Endothelial cell (in vitro differentiated cells): ENCODE measurements around the gene ADM. TPM values are rescaled to one million over a fixed set of nuclear protein-coding genes. Genes with fewer than 3 reads are reported as not detected.

Experiments
- DNase-seq: peaks from one replicate; pipeline ENCODE4 v3.0.0; 2021; ENCODE audit warnings: low spot score
- H3K27ac Mint-ChIP-seq: one replicate; pipeline ENCODE4 v1.8.0; 2021; ENCODE audit warnings: mixed read lengths, inconsistent platforms; ENCODE audit not compliant: unreplicated experiment
- H3K27me3 Mint-ChIP-seq: one replicate; pipeline ENCODE4 v1.8.0; 2021; ENCODE audit warnings: mild to moderate bottlenecking, moderate library complexity, mixed read lengths, inconsistent platforms; ENCODE audit not compliant: unreplicated experiment
- H3K36me3 Mint-ChIP-seq: one replicate; pipeline ENCODE4 v1.8.0; 2021; ENCODE audit warnings: mild to moderate bottlenecking, low read depth, mixed read lengths, inconsistent platforms; ENCODE audit not compliant: unreplicated experiment
- H3K4me1 Mint-ChIP-seq: one replicate; pipeline ENCODE4 v1.8.0; 2021; ENCODE audit warnings: mild to moderate bottlenecking, mixed read lengths, inconsistent platforms; ENCODE audit not compliant: unreplicated experiment
- H3K4me3 Mint-ChIP-seq: one replicate; pipeline ENCODE4 v1.8.0; 2021; ENCODE audit warnings: mild to moderate bottlenecking, mixed read lengths, inconsistent platforms; ENCODE audit not compliant: unreplicated experiment
- H3K9me3 Mint-ChIP-seq: one replicate; pipeline ENCODE4 v1.8.0; 2021; ENCODE audit warnings: mixed read lengths, inconsistent platforms; ENCODE audit not compliant: unreplicated experiment
- total RNA-seq: library from RNA; stranded (reverse); fragmentation: NEBNext Ultra II Directional; extraction: Animal tissue kit (Norgen Biotek cat#: 25700); gene quantifications from one replicate; pipeline ENCODE4 v1.2.1, GENCODE V29; 2021; ENCODE audit not compliant: unreplicated experiment
- TF ChIP-seq, protein P1 (sequence below): fragments of 200-600 bp; sonication (generic); IDR thresholded peaks from one replicate; pipeline ENCODE4 v1.5.0; 2021; ENCODE audit warnings: antibody characterized with exemption; ENCODE audit not compliant: unreplicated experiment

Gene ADM
- total RNA-seq, 1 donor from 2014 or later: 78.3 TPM

DNA sequence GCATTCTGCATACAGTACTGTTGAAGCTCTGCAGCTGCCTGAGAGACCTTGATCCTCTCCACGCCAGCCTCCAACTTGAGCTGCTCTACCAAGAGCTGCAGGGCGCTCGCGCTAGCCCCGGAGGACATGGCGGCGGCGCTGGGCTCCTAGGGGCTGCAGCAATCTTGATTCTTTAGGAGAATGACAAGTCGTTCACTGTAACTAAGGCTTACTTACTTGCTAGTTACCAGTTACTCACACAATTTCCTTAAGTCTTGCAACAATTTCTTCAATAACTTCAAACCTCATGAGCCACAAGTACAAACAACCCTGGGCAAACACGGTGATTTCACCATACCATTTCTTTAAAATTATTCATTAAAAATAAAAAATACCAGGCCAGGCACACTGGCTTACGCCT is 32.7 kb upstream of the ADM start:
- no peak for DNase-seq

DNA sequence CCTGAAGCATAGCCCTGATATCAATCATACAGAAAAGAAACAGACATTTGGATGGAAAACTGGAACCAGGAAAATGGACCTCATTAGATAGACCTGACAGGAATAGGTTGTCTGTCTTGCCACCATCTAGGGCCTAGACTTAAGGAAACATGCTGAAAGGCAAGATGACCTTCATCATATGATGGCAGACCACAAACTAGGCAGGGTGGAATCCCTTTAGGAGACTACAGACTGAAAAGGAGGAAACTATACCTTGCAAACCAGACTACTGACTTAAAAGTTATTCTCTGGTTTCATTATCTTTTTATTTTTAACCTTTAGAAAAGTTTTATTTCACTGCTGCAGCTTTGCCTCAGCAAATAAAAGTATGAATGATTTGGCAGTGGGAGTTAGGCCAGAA is 31.1 kb upstream of the ADM start:
- TF ChIP-seq, protein P1, sequence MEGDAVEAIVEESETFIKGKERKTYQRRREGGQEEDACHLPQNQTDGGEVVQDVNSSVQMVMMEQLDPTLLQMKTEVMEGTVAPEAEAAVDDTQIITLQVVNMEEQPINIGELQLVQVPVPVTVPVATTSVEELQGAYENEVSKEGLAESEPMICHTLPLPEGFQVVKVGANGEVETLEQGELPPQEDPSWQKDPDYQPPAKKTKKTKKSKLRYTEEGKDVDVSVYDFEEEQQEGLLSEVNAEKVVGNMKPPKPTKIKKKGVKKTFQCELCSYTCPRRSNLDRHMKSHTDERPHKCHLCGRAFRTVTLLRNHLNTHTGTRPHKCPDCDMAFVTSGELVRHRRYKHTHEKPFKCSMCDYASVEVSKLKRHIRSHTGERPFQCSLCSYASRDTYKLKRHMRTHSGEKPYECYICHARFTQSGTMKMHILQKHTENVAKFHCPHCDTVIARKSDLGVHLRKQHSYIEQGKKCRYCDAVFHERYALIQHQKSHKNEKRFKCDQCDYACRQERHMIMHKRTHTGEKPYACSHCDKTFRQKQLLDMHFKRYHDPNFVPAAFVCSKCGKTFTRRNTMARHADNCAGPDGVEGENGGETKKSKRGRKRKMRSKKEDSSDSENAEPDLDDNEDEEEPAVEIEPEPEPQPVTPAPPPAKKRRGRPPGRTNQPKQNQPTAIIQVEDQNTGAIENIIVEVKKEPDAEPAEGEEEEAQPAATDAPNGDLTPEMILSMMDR: no peak
- Mint-ChIP-seq H3K4me3 (no peak overlapping the region), H3K4me1 (no peaks in the 10 kb centered on the region), H3K27me3 (no peaks in the 10 kb centered on the region), H3K27ac (no peak overlapping the region), H3K36me3 (no peaks in the 10 kb centered on the region), H3K9me3 (no peaks in the 10 kb centered on the region)
- no peak for DNase-seq

More for the DNA sequence above, 32.7 kb upstream of the ADM start:
- H3K27me3 Mint-ChIP-seq: no peaks in the 10 kb centered on the region
- H3K9me3 Mint-ChIP-seq: no peaks in the 10 kb centered on the region
- H3K27ac Mint-ChIP-seq: no peak overlapping the region
- TF ChIP-seq, protein P1: no peak
- no peaks in the 10 kb centered on the region for H3K4me1 Mint-ChIP-seq
- no peaks in the 10 kb centered on the region for H3K36me3 Mint-ChIP-seq
- no peak overlapping the region for H3K4me3 Mint-ChIP-seq

DNA sequence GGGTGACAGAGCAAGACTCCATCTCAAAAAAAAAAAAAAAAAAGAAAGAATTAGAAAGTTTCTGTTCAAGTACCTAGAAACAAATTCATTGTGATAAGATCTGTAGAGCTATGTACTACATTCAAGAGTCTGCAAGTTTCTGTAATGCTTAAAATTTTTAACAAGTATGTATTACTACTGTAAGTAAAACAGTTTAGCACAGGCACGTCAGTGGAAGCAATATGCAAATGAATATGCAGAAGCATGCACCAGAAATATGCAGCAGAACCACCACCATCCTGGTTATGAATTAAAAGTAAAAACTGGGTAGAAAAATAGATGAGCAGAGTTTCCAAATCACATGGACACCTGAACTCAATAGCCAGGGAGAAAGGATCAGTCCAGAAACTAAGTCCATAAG is 30.1 kb upstream of the ADM start:
- TF ChIP-seq, protein P1: no peak
- DNase-seq: no peak
- Mint-ChIP-seq H3K4me3 (no peak overlapping the region), H3K9me3 (no peaks in the 10 kb centered on the region), H3K27ac (no peak overlapping the region), H3K4me1 (no peaks in the 10 kb centered on the region), H3K36me3 (no peaks in the 10 kb centered on the region), H3K27me3 (no peaks in the 10 kb centered on the region)

DNA sequence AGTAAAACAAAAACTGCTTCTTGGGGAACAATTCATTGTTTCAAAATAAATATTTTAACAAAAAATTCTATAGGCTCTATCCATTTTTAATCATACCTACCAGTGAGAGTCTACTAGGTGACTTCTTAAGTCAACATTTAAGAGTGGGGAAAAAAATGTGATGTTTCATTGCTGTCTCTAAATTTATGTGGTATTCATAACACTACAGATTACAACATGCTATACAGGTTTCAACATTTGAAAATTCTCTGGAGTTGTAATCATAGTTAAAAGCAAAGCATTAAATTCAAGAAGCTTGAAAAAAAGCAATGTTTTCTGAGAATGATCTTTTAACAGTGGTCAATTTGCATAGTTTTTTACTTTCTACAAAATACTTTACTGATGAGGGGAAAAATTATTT is 29.2 kb upstream of the ADM start:
- TF ChIP-seq, protein P1: no peak
- H3K27ac Mint-ChIP-seq: no peak overlapping the region
- no peaks in the 10 kb centered on the region for H3K27me3 Mint-ChIP-seq
- H3K4me3 Mint-ChIP-seq: no peak overlapping the region
- no peaks in the 10 kb centered on the region for H3K9me3 Mint-ChIP-seq
- H3K36me3 Mint-ChIP-seq: no peaks in the 10 kb centered on the region
- no peaks in the 10 kb centered on the region for H3K4me1 Mint-ChIP-seq
- DNase-seq: no peak

DNA sequence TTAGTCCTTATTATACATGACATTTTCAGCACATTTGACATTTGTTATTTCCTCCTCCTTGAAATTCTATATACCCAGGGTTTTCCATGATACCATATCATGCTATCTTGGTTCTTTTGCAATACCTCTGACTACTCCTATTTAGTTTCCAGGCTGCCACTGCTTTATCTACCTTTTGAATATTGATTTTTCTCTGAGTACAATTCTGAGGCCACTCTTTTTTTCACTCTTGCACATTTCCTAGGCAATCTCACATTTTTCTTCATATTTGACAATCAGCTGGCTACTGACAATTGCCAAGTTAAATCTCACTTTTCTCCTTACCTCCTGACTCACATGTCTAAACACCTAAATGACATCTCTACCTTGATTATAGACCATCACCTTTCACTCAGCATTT is 22.8 kb upstream of the ADM start:
- Mint-ChIP-seq H3K9me3 (no peaks in the 10 kb centered on the region), H3K27ac (no peak overlapping the region), H3K4me1 (peaks cover 10% of the 10 kb centered on the region), H3K27me3 (no peaks in the 10 kb centered on the region), H3K36me3 (no peaks in the 10 kb centered on the region), H3K4me3 (no peak overlapping the region)
- TF ChIP-seq, protein P1: no peak
- no peak for DNase-seq
